Measurements from ENCODE around the gene STX8. TPM values are rescaled to one million over a fixed set of nuclear protein-coding genes. Genes with fewer than 3 reads are reported as not detected.

The STX8 gene
- 100 to 1,000 TPM in 1 of 2 donors, 10 to 100 TPM in 1; 84.7 to 101 TPM for total RNA-seq

GRCh38 chr17:9575381-9576101 is at the start of gene STX8:
Gene STX8 (minus strand): TSS chr17:9575820. CDS start chr17:9575808, 12 bp downstream.

GRCh38 chr17:9576521-9577372 is 1.1 kb upstream of the STX8 start, which contains the start of gene CFAP52:
Gene CFAP52 (plus strand): TSS chr17:9576642. CDS start chr17:9576696, 54 bp downstream.

Small RNA genes lying within 50 kb of the gene (small RNA-seq; reads per million reads assigned to genes)
- 0 reads per million in 2 donors for gene AC005695.3

Other genes with a start within 250 kb of the STX8 start
- gene CFAP52, start 822 bp upstream of the STX8 start, total RNA-seq, result not detected
- gene USP43, start 69.7 kb upstream of the STX8 start, total RNA-seq, result 1 to 10 TPM in 1 of 2 donors, under 1 TPM in 1; 0.69 to 1.3 TPM
- not detected for gene DHRS7C, start 215.8 kb upstream of the STX8 start, total RNA-seq
- gene GSG1L2, start 246.3 kb upstream of the STX8 start, total RNA-seq, result not detected

Measured in melanocyte of skin (primary cell).